ENCODE data around the gene CHST8.

CHST8 gene

DNA sequence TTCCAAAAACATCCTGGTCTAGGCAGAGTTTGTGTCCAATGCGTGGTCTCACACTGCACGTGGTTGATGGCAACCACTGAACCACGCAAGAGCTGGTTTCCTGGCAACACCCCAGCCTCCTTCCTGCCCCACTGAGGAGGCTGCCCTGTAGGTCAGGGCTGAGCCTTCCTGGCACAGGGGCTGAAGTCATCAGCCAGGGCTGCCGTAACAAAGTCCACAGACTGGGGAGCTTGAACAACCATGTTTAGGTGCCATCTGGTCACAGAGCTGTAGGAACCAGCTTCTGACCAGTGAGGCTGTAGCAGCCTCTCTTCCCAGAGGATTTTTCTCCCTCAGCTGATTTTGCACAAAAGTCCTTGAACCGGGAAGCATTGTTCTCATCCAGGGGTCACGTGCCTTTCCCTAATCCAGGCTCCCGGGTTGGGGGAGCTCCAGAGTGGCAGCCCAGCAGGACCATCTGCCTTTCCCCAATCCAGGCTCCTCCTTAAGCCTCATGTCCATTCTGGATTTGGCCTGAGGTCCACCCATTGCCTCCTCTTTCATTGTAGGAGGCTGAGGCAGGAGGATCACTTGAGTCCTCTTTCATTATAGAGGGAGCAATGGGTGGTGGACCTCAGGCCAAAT lies 53.9 kb downstream of the CHST8 start:
- no peak for DNase-seq

DNA sequence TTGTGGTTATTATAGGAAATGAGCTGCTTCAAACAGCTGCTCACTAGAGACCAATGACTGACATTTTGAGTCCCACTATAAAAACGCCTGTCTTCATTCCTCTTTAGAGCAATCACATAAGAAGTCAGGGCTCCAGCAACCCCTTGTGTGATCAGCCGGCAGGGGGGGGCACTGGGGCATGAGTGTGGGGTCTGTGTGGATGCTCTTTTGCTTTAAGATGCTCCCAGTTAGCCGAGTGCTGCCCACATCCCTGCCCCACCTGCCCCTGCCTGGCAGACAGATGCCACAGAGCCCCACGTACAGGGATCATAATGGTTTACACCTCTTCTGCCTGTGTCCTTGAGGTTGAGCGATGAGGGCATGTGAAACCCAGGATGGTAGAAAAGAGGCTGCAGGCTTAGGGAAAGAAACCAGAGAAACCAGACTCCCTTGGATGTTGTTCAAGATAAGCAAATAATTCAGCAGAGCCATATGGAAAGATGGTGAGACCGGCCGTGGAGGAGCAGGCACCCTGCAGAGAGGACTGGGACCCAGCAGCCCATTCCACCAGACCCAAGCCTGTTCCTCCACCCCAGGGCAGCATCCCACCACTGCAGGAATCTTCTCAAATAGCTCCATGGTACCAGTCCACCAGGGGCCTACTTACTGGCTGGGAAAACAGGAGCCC lies 55.4 kb downstream of the CHST8 start:
- no peak for DNase-seq

GRCh38 chr19:33677745-33678426 lies 56.1 kb downstream of the CHST8 start:
- no peak for DNase-seq

GRCh38 chr19:33678796-33679585 lies 57.2 kb downstream of the CHST8 start:
- no peak for DNase-seq

GRCh38 chr19:33679696-33680095 lies 57.9 kb downstream of the CHST8 start:
- no peak for DNase-seq

GRCh38 chr19:33681081-33681680 lies 59.4 kb downstream of the CHST8 start:
- DNase-seq = no peak

GRCh38 chr19:33683881-33684537 lies 62.3 kb downstream of the CHST8 start:
- no peak for DNase-seq

DNA sequence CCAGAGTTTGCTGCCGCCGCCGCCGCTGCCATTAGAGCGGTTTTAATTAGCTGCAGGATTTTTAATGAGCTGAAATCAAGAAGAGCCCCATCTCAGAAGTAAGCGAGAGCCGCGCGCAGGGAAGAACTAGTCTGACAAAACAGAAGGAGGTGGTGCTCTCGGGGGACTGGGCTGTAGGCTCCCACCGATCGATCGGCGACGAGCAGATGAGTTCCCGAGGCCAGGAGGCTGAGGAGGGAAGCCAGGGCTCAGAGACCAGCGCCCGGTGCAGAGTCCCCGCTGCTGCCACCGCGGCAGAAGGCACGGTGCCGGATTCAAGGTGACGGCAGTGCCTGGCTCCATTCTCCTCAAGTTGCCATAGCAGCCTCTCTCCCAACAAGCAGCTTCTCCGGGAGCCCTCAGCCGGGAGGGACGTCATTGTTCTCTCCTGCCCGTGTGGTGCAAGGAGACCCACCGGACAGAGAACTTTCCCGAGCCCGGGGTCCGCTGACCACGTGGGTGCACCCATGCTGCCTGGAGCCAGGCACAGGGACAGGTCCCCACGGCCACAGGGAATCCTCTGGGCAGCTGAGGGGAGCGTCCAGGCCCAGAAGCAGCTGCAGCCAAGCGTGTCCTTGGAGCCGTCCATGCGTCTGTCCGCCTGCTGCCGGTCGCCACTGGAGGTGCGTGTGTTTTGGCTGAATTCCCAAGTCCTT lies 62.9 kb downstream of the CHST8 start:
- no peak for DNase-seq

DNA sequence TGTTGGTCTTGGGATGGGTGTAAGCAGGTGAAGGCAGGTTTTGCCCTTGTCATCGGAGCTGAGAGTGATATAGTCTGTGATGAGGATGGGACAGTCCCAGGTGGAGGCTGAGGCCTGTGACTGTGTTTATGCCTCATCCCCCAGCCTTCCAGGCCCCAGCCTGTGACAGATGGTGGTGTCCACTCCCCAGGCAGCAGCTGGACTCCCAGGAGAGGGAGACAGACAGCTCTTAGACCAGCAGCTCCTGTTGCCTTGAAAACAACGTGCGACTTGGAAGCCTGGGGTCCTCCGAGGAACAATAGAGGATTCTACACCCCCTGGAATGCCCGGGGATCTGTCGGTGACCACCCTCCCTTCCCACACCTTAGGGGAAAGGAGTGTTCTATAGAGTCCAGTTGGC lies 63.8 kb downstream of the CHST8 start:
- no peak for DNase-seq

- DNase-seq = no peak
Observed at GRCh38 chr19:33686262-33686661, 64.5 kb downstream of the CHST8 start.

GRCh38 chr19:33686687-33687480 lies 65.1 kb downstream of the CHST8 start:
- no peak for DNase-seq

DNA sequence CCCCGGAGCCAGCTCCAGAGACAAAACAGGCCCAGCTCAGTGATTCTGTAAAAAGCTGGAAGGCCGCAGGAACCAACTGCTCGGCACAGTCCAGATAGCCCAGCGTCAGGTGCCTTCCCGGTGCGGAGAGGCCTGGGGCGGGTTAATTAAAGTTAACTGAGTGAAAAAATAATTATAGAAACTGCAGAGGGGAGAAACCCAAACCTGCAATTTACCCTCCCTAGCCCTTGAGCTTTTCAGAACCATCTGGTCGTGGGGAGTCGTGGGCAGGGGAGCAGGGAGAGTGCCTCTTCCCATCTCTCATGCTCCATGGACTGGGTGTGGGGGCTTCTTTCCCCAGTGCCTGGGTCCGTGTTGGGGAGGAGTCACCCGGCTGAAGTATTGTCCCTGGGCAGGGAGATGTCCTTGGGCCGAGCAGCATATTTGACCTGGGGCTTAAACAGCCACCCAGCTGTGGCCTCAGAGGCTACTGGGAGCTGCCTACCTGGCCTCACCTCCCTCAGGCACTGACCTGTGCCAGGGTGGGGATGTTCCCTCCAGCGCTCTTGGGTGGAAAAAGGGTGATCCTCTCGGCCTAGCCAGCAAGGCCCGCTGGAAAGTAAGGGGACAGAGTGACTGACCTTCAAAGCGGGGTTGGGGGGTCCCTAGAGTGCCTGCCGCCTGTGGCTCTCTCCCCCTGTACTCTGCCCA lies 65.9 kb downstream of the CHST8 start:
- no peak for DNase-seq

- DNase-seq = no peak
Observed at GRCh38 chr19:33688171-33688992, 66.6 kb downstream of the CHST8 start.

GRCh38 chr19:33689138-33689746 lies 67.5 kb downstream of the CHST8 start:
- DNase-seq = no peak

DNA sequence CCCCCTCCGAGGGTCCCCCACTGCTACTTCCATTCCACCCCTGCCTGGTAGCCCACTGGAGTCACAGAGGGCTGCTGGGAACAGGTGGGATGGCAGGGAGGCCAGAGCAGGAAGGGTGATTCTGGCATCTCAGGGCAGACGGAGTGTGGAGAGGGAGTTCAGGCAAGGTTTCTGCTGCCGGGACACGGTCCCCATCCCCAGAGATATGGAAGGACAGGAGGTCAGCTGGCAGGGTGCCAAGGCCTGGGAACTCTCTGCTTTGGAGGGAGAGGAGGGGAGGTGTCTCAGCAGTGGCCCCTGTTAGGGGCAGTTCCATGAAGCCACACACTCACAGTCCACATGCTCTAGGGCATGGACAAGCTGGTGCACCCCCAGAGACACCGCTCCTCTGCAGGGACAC lies 68.1 kb downstream of the CHST8 start:
- no peak for DNase-seq

DNA sequence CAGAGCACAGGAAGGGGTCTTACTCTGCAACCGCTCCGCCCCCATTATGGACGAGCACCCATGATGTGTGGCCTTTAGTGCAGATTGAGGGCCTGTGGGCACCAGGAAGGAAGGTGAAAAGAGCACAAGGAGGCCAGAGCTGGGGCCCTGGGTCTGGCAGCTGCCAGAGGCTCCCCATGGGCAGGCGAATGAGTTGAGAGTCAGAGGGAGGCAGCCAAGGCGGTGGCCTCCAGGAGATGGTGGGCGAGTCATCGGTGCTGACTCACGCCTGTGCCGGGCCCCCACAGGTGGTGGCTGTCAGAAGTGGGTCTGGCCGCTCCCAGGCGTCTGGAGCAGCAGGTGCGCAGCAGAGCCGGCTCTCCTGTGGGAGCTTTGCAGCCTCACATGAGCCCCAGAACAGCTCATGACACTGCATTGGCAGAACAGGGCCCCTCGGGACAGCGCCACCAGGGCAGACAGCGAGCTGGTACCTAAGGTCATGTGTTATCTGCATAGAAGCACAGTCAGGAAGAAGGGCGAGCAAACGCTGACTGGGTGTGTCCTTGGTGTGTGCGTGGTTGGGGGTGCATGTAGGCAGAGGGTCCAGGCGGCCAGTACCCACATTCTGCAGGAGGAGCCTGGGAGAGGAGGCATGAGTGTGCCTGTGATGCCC lies 68.8 kb downstream of the CHST8 start:
- no peak for DNase-seq

DNA sequence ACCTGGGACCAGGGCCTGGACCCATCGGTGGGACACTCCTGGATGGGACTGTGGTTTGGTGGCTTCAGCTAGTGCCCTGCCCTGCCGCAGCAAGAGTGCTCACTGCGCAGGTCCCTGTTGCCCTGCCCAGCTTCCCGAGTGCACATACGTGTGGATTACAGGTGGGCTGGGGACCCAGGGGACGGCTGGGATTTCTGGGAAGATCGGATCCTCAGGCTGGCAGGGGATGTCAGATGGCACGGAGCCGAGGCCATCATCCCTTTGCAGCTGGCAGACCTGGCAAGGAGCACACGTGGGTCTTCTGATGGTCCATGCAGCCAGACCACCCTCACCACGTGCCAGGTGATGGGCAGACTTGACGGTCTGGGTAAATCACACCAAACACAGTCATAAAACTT lies 69.3 kb downstream of the CHST8 start:
- DNase-seq = no peak

- no peak for DNase-seq
Observed at GRCh38 chr19:33691736-33692135, 70.0 kb downstream of the CHST8 start.

DNA sequence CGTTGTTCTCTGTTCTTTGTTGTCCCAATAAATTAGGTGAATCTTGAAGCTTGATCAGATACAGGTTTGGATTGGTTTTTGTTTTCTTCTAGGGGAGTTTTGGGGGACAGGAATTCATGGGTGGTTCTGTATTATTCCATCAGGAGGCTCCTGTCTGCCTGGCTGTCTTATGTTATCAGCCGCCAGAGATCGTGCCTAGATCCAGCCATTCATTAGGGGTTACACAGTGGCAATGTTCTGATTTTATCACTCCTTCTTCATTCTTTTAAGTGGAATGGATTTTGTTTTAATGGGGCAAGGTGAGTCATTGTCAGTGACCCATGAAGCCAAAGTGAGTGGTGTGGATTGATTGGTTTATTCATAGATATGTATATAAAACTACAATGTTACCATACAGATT lies 71.9 kb downstream of the CHST8 start:
- no peak for DNase-seq

All from stimulated activated CD8-positive, alpha-beta memory T cell treated with anti-CD3 and anti-CD28 coated beads, Interleukin-4, amount 100 ng/mL, for 48 hours (primary cell).